Natural killer cell (primary cell): ENCODE measurements around the gene PSMD13. TPM values are rescaled to one million over a fixed set of nuclear protein-coding genes. Genes with fewer than 3 reads are reported as not detected.
A peak's percentile ranks its signal among the peaks of the same experiment; 100 is the strongest.

Experiments
- ATAC-seq, 3 donors: fragments of 150-1000 bp in 2 of 3; fragments of 200-7000 bp in 1 of 3; cut with Tn5 transposase; 1 replicate in 1 of 3; 2 replicates in 2 of 3; pipeline ENCODE4 v1.10.0; 2021; ENCODE audit warnings: mild to moderate bottlenecking in 2 of 3, moderate library complexity in 2 of 3
- DNase-seq, 2 donors: peaks; one replicate each; pipeline versions ENCODE4 v3.0.0 to v3.0.0-alpha.2; 2013 to 2021; ENCODE audit warnings: mixed read lengths in 1 of 2
- H3K27ac ChIP-seq: one replicate; pipeline ENCODE4 v1.5.1; 2013; ENCODE audit warnings: mild to moderate bottlenecking, low read length
- H3K27me3 ChIP-seq: one replicate; pipeline ENCODE4 v1.6.1; 2013; ENCODE audit warnings: low read length; ENCODE audit not compliant: control insufficient read depth, insufficient read depth
- H3K36me3 ChIP-seq: one replicate; pipeline ENCODE4 v1.6.1; 2013; ENCODE audit warnings: low read length; ENCODE audit not compliant: control insufficient read depth, insufficient read depth
- H3K4me1 ChIP-seq: one replicate; pipeline ENCODE4 v1.6.1; 2013; ENCODE audit warnings: low read length; ENCODE audit not compliant: control insufficient read depth, insufficient read depth
- H3K4me3 ChIP-seq: one replicate; pipeline ENCODE4 v1.5.1; 2013; ENCODE audit warnings: low read length
- H3K9me3 ChIP-seq: one replicate; pipeline ENCODE4 v1.6.1; 2013; ENCODE audit warnings: low read length; ENCODE audit not compliant: control insufficient read depth, insufficient read depth
- H3K27ac Mint-ChIP-seq, 2 donors: one replicate each; pipeline ENCODE4 v1.8.0; 2022; ENCODE audit warnings: mild to moderate bottlenecking in 2 of 2, mixed read lengths in 2 of 2, moderate library complexity in 1 of 2
- H3K27me3 Mint-ChIP-seq, 2 donors: one replicate each; pipeline ENCODE4 v1.8.0; 2022; ENCODE audit warnings: low read depth in 2 of 2, mixed read lengths in 2 of 2
- H3K36me3 Mint-ChIP-seq: one replicate; pipeline ENCODE4 v1.8.0; 2022; ENCODE audit warnings: mixed read lengths
- H3K4me1 Mint-ChIP-seq, 2 donors: one replicate each; pipeline ENCODE4 v1.8.0; 2022; ENCODE audit warnings: mixed read lengths in 2 of 2
- H3K4me3 Mint-ChIP-seq: one replicate; pipeline ENCODE4 v1.8.0; 2022; ENCODE audit warnings: mild to moderate bottlenecking, moderate library complexity, mixed read lengths
- H3K9me3 Mint-ChIP-seq, 2 donors: one replicate each; pipeline ENCODE4 v1.8.0; 2022; ENCODE audit warnings: mixed read lengths in 2 of 2
- CTCF ChIP-seq: fragments of 200-600 bp; IDR thresholded peaks from one replicate; pipeline ENCODE4 v1.8.0; 2022; ENCODE audit warnings: antibody characterized with exemption
- WGBS: methylation state at CpG from one replicate; pipeline ENCODE4 v1.1.7; 2013; ENCODE audit warnings: missing lambda C conversion rate; ENCODE audit not compliant: insufficient coverage; 5-methylcytosine and 5-hydroxymethylcytosine counted together
- intact Hi-C: fragments of 100-400 bp; cut with micrococcal nuclease; formaldehyde crosslinking; loops from one replicate; pipeline ENCODE4 v1.14.2; 2022
- total RNA-seq, 4 donors: library from RNA; stranded (reverse); fragments of 120-200 nt in 1 of 4; gene quantifications; one replicate each; pipeline versions ENCODE4 v1.2.3 to v1.2.4, GENCODE V29; 2013 to 2022

The PSMD13 gene
- total RNA-seq, 3 donors from 2014 or later (not counting 1 experiment from before 2014, with no cell fraction given) = 94.6 to 111 (median 104) TPM

GRCh38 chr11:281486-282161 lies 44.8 kb downstream of the PSMD13 start:
- 44% methylated on average over 26 of the region's 26 CpGs for WGBS
- Histone ChIP-seq H3K9me3 (no peaks in the 10 kb centered on the region), H3K4me1 (peaks cover 78% of the 10 kb centered on the region), H3K27ac (no peak overlapping the region), H3K36me3 (no peaks in the 10 kb centered on the region), H3K27me3 (peaks cover 23% of the 10 kb centered on the region), H3K4me3 (peak overlapping the region; percentile 23)
- H3K9me3 Mint-ChIP-seq = no peaks in the 10 kb centered on the region
- peak overlapping the region in 1 of 2 donors; percentile 19 for H3K27ac Mint-ChIP-seq
- H3K4me1 Mint-ChIP-seq = peaks cover 25 to 48% of the 10 kb centered on the region in 2 donors
- ATAC-seq (peak in 1 of 3 donors; percentile 11), DNase-seq (no peak)
- intact Hi-C loops = no loop called here
- no peaks in the 10 kb centered on the region for H3K36me3 Mint-ChIP-seq
- TF ChIP-seq CTCF = no peak
- peak overlapping the region; percentile 77 for H3K4me3 Mint-ChIP-seq
- H3K27me3 Mint-ChIP-seq = peaks cover 0 to 39% of the 10 kb centered on the region in 2 donors

- Histone ChIP-seq H3K27ac (no peak overlapping the region), H3K4me3 (no peak overlapping the region), H3K9me3 (no peaks in the 10 kb centered on the region), H3K36me3 (no peaks in the 10 kb centered on the region), H3K27me3 (peaks cover 23% of the 10 kb centered on the region), H3K4me1 (peaks cover 83% of the 10 kb centered on the region)
- TF ChIP-seq CTCF = no peak
- Mint-ChIP-seq H3K4me1 (peaks cover 25 to 48% of the 10 kb centered on the region in 2 donors), H3K27ac (no peak overlapping the region), H3K9me3 (no peaks in the 10 kb centered on the region), H3K36me3 (no peaks in the 10 kb centered on the region), H3K27me3 (peaks cover 0 to 43% of the 10 kb centered on the region in 2 donors), H3K4me3 (peak overlapping the region; percentile 37)
- peak; percentile 7 to 15 for DNase-seq
- intact Hi-C loops = no loop called here
- no peak for ATAC-seq
- 76% methylated on average over 4 of the region's 4 CpGs for WGBS
Measured at GRCh38 chr11:282171-282570, 45.4 kb downstream of the PSMD13 start.

- WGBS = 81% methylated on average over 10 of the region's 13 CpGs
- no peak for ATAC-seq
- Histone ChIP-seq H3K4me3 (no peak overlapping the region), H3K27me3 (peaks cover 23% of the 10 kb centered on the region), H3K36me3 (no peaks in the 10 kb centered on the region), H3K27ac (no peak overlapping the region), H3K9me3 (no peaks in the 10 kb centered on the region), H3K4me1 (peaks cover 84% of the 10 kb centered on the region)
- H3K27ac Mint-ChIP-seq = no peak overlapping the region
- peaks cover 21 to 47% of the 10 kb centered on the region in 2 donors for H3K4me1 Mint-ChIP-seq
- H3K4me3 Mint-ChIP-seq = peak overlapping the region; percentile 59
- peaks cover 0 to 41% of the 10 kb centered on the region in 2 donors for H3K27me3 Mint-ChIP-seq
- DNase-seq = no peak
- no peaks in the 10 kb centered on the region for H3K9me3 Mint-ChIP-seq
- no peaks in the 10 kb centered on the region for H3K36me3 Mint-ChIP-seq
- intact Hi-C loops = no loop called here
- TF ChIP-seq CTCF = no peak
Measured at GRCh38 chr11:282630-283360, 46.0 kb downstream of the PSMD13 start.
